ENCODE measurements around the gene CLSTN2.

DNA sequence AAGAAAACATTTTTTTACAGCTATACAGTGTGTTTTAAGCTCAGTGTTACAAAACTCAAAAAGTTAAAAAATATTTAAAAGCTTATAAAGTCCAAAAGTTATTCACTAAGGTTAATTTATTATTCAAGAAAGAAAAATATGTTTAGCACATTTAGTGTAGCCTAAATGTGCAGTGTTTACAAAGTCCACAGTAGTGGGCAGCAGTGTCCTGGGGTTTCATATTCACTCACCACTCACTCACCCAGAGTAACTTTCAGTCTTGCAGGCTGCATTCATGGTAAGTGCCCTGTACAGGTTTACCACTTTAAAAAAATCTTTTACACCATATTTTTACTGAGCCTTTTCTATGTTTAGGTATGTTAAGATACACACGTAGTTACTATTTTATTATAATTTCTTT is 442.7 kb downstream of the CLSTN2 start:
- TF ChIP-seq, protein P1, sequence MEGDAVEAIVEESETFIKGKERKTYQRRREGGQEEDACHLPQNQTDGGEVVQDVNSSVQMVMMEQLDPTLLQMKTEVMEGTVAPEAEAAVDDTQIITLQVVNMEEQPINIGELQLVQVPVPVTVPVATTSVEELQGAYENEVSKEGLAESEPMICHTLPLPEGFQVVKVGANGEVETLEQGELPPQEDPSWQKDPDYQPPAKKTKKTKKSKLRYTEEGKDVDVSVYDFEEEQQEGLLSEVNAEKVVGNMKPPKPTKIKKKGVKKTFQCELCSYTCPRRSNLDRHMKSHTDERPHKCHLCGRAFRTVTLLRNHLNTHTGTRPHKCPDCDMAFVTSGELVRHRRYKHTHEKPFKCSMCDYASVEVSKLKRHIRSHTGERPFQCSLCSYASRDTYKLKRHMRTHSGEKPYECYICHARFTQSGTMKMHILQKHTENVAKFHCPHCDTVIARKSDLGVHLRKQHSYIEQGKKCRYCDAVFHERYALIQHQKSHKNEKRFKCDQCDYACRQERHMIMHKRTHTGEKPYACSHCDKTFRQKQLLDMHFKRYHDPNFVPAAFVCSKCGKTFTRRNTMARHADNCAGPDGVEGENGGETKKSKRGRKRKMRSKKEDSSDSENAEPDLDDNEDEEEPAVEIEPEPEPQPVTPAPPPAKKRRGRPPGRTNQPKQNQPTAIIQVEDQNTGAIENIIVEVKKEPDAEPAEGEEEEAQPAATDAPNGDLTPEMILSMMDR (IDR thresholded peaks at IDR 0.05; ENCODE audit: low read depth, low read length, poor library complexity, severe bottlenecking): no peak
- no peak for TF ChIP-seq EZH2phosphoT487 (IDR thresholded peaks at IDR 0.05; ENCODE audit: borderline replicate concordance, low read length)

All from DOHH2 (cell line).